Measurements from ENCODE around the gene PNKD.

DNA sequence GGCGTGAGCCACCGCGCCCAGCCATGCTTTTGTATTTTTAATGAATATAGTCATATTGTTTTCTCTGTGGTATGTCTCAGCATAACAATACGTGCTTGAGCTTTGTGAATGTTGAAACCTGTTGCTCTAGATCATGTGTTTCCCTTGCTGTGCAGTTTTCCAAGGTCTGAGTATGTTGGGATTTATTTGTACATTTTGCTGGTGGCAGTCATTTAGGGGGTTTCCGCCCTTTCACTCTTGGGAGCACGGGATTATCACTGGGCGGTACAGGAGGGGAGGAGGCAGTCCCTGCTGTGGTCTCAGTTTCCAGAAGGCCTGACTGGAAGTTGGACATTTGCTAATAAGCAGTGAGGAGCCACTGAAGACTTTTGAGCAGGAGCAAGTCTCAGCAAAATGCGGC is 61.4 kb downstream of the PNKD start:
- TF ChIP-seq, protein P1, sequence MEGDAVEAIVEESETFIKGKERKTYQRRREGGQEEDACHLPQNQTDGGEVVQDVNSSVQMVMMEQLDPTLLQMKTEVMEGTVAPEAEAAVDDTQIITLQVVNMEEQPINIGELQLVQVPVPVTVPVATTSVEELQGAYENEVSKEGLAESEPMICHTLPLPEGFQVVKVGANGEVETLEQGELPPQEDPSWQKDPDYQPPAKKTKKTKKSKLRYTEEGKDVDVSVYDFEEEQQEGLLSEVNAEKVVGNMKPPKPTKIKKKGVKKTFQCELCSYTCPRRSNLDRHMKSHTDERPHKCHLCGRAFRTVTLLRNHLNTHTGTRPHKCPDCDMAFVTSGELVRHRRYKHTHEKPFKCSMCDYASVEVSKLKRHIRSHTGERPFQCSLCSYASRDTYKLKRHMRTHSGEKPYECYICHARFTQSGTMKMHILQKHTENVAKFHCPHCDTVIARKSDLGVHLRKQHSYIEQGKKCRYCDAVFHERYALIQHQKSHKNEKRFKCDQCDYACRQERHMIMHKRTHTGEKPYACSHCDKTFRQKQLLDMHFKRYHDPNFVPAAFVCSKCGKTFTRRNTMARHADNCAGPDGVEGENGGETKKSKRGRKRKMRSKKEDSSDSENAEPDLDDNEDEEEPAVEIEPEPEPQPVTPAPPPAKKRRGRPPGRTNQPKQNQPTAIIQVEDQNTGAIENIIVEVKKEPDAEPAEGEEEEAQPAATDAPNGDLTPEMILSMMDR (IDR thresholded peaks at IDR 0.05) = no peak
- TF ChIP-seq POLR2A (IDR thresholded peaks at IDR 0.05) = no peak
